Hepatocyte (in vitro differentiated cells): ENCODE results near the gene ANO9. TPM values are rescaled to one million over a fixed set of nuclear protein-coding genes. Genes with fewer than 3 reads are reported as not detected.

Source experiments
- DNase-seq: peaks from one replicate; pipeline ENCODE4 v3.0.0-alpha.2; 2016; ENCODE audit warnings: low spot score
- H2AFZ ChIP-seq: fragments of 200-600 bp; sonication (generic); 2 replicates; pipeline ENCODE4 v1.6.0; 2016; ENCODE audit warnings: antibody characterized with exemption, mild to moderate bottlenecking
- H3K27ac ChIP-seq: fragments of 200-600 bp; sonication (generic); 2 replicates; pipeline ENCODE4 v1.5.1; 2016; ENCODE audit warnings: mild to moderate bottlenecking
- H3K27me3 ChIP-seq: fragments of 200-600 bp; sonication (generic); 2 replicates; pipeline ENCODE4 v1.6.1; 2016
- H3K36me3 ChIP-seq: fragments of 200-600 bp; sonication (generic); replicated peaks from 2 replicates; pipeline ENCODE4 v1.5.1; 2016; ENCODE audit warnings: low read depth; ENCODE audit not compliant: insufficient read depth
- H3K4me1 ChIP-seq: fragments of 200-600 bp; sonication (generic); 2 replicates; pipeline ENCODE4 v1.5.1; 2016; ENCODE audit warnings: mild to moderate bottlenecking, moderate library complexity; ENCODE audit not compliant: insufficient read depth
- H3K4me2 ChIP-seq: fragments of 200-600 bp; sonication (generic); 2 replicates; pipeline ENCODE4 v1.6.0; 2016
- H3K4me3 ChIP-seq: fragments of 200-600 bp; sonication (generic); 2 replicates; pipeline ENCODE4 v1.5.1; 2016; ENCODE audit warnings: mild to moderate bottlenecking
- H3K79me2 ChIP-seq: fragments of 200-600 bp; sonication (generic); 2 replicates; pipeline ENCODE4 v1.6.0; 2017; ENCODE audit warnings: mild to moderate bottlenecking
- H3K9me2 ChIP-seq: fragments of 200-600 bp; sonication (generic); replicated peaks from 2 replicates; pipeline ENCODE4 v1.6.0; 2017; ENCODE audit warnings: mild to moderate bottlenecking; ENCODE audit not compliant: insufficient read depth
- H3K9me3 ChIP-seq: fragments of 200-600 bp; sonication (generic); 2 replicates; pipeline ENCODE4 v1.5.1; 2016; ENCODE audit warnings: low read depth, mild to moderate bottlenecking
- H4K20me1 ChIP-seq: fragments of 200-600 bp; sonication (generic); 2 replicates; pipeline ENCODE4 v1.6.0; 2016; ENCODE audit warnings: mild to moderate bottlenecking; ENCODE audit not compliant: insufficient read depth, poor library complexity, severe bottlenecking
- CTCF ChIP-seq: fragments of 200-600 bp; sonication (generic); IDR thresholded peaks from 2 replicates; pipeline ENCODE4 v1.5.1; 2016; ENCODE audit warnings: antibody characterized with exemption, mild to moderate bottlenecking; ENCODE audit not compliant: poor library complexity
- EZH2 ChIP-seq: fragments of 200-600 bp; sonication (generic); IDR thresholded peaks from 2 replicates; pipeline ENCODE4 v1.6.1; 2016; ENCODE audit warnings: antibody characterized with exemption, mild to moderate bottlenecking, borderline replicate concordance
- EZH2phosphoT487 ChIP-seq: fragments of 200-600 bp; sonication (generic); IDR thresholded peaks from one replicate; pipeline ENCODE4 v1.6.1; 2018; ENCODE audit warnings: antibody characterized with exemption, mild to moderate bottlenecking, low read depth, moderate library complexity; ENCODE audit not compliant: unreplicated experiment, severe bottlenecking
- WGBS: methylation state at CpG from one replicate; pipeline ENCODE4 v1.1.6; 2016; ENCODE audit warnings: low lambda C conversion rate; ENCODE audit errors: missing lambda C conversion rate; 5-methylcytosine and 5-hydroxymethylcytosine counted together
- polyA plus RNA-seq: library from polyadenylated mRNA; unstranded; fragments of >200 nt; fragmentation: Nextera tagmentation; extraction: Ambion mirVana; gene quantifications from 2 replicates; pipeline ENCODE4 v1.2.1, GENCODE V29; 2016
- total RNA-seq: library from RNA; depleted of rRNA; stranded (reverse); fragments of >200 nt; gene quantifications from 2 replicates; pipeline ENCODE4 v1.2.3, GENCODE V29; 2014

The ANO9 gene
- total and polyA plus RNA-seq, 2 experiments from 2014 or later = 21.2 to 35.7 TPM

GRCh38 chr11:409600-410483 lies 32.0 kb downstream of the ANO9 start:
- peaks cover 6% of the 10 kb centered on the region for H4K20me1 ChIP-seq
- peaks cover 7% of the 10 kb centered on the region for H3K79me2 ChIP-seq
- no peaks in the 10 kb centered on the region for H3K36me3 ChIP-seq
- H3K4me3 ChIP-seq = no peak overlapping the region
- no peak for TF ChIP-seq EZH2phosphoT487
- no peak for TF ChIP-seq CTCF
- no peak for TF ChIP-seq EZH2
- H3K27me3 ChIP-seq = no peaks in the 10 kb centered on the region
- no peak overlapping the region for H3K4me2 ChIP-seq
- peaks cover 11% of the 10 kb centered on the region for H3K4me1 ChIP-seq
- no peak for DNase-seq
- no peaks in the 10 kb centered on the region for H3K9me3 ChIP-seq
- H2AFZ ChIP-seq = no peak overlapping the region
- 56% methylated on average over 18 of the region's 18 CpGs for WGBS
- H3K27ac ChIP-seq = no peak overlapping the region
- no peaks in the 10 kb centered on the region for H3K9me2 ChIP-seq

GRCh38 chr11:409008-409599 lies 32.7 kb downstream of the ANO9 start:
- no peaks in the 10 kb centered on the region for H3K9me3 ChIP-seq
- no peaks in the 10 kb centered on the region for H3K9me2 ChIP-seq
- no peak overlapping the region for H3K4me3 ChIP-seq
- TF ChIP-seq EZH2phosphoT487 (no peak), EZH2 (no peak), CTCF (no peak)
- peaks cover 11% of the 10 kb centered on the region for H3K4me1 ChIP-seq
- H3K27me3 ChIP-seq = no peaks in the 10 kb centered on the region
- no peak overlapping the region for H2AFZ ChIP-seq
- no peak overlapping the region for H3K4me2 ChIP-seq
- H3K36me3 ChIP-seq = no peaks in the 10 kb centered on the region
- H4K20me1 ChIP-seq = peaks cover 6% of the 10 kb centered on the region
- H3K79me2 ChIP-seq = peaks cover 2% of the 10 kb centered on the region
- no peak overlapping the region for H3K27ac ChIP-seq
- DNase-seq = no peak
- WGBS = 94% methylated on average over 7 of the region's 7 CpGs

- Histone ChIP-seq H4K20me1 (peaks cover 4% of the 10 kb centered on the region), H2AFZ (no peak overlapping the region), H3K9me2 (no peaks in the 10 kb centered on the region), H3K4me1 (peaks cover 11% of the 10 kb centered on the region), H3K79me2 (peaks cover 2% of the 10 kb centered on the region), H3K27ac (no peak overlapping the region), H3K9me3 (no peaks in the 10 kb centered on the region), H3K27me3 (no peaks in the 10 kb centered on the region), H3K4me3 (no peak overlapping the region), H3K4me2 (no peak overlapping the region), H3K36me3 (no peaks in the 10 kb centered on the region)
- WGBS = 87% methylated on average over 15 of the region's 15 CpGs
- TF ChIP-seq CTCF (no peak), EZH2phosphoT487 (no peak), EZH2 (no peak)
- no peak for DNase-seq
Measured at GRCh38 chr11:408154-409007, 33.4 kb downstream of the ANO9 start.
